Measurements from ENCODE around the gene CPT2.

Gene CPT2

GRCh38 chr1:53214376-53214940 lies 17.8 kb downstream of the CPT2 start:
- in situ Hi-C loops (cut with MboI; ENCODE audit: low sequenced_read_pairs): no loop called here

GRCh38 chr1:53218201-53218600 lies 21.6 kb downstream of the CPT2 start:
- in situ Hi-C loops (cut with MboI; ENCODE audit: low sequenced_read_pairs): no loop called here

- in situ Hi-C loops (cut with MboI; ENCODE audit: low sequenced_read_pairs): no loop called here
These were observed 23.1 kb downstream of the CPT2 start for GRCh38 chr1:53219711-53220110.

- in situ Hi-C loops (cut with MboI; ENCODE audit: low sequenced_read_pairs): no loop called here
These were observed 23.7 kb downstream of the CPT2 start, which contains the start of gene CZIB for GRCh38 chr1:53220171-53220961. Gene CZIB (minus strand): TSS chr1:53220634. CDS start chr1:53220575, 59 bp downstream.

- in situ Hi-C loops (cut with MboI; ENCODE audit: low sequenced_read_pairs): no loop called here
These were observed 24.3 kb downstream of the CPT2 start for GRCh38 chr1:53220962-53221286.

- in situ Hi-C loops (cut with MboI; ENCODE audit: low sequenced_read_pairs): no loop called here
These were observed 41.0 kb downstream of the CPT2 start for GRCh38 chr1:53237638-53238037.

GRCh38 chr1:53238197-53239155 lies 41.9 kb downstream of the CPT2 start, which contains the start of gene MAGOH:
Gene MAGOH (minus strand): TSS chr1:53238518. CDS start chr1:53238448, 70 bp downstream.
- in situ Hi-C loops (cut with MboI; ENCODE audit: low sequenced_read_pairs): no loop called here

- in situ Hi-C loops (cut with MboI; ENCODE audit: low sequenced_read_pairs): no loop called here
These were observed 45.2 kb downstream of the CPT2 start for GRCh38 chr1:53241828-53242227.

- in situ Hi-C loops (cut with MboI; ENCODE audit: low sequenced_read_pairs): no loop called here
These were observed 45.8 kb downstream of the CPT2 start for GRCh38 chr1:53242381-53242780.

- in situ Hi-C loops (cut with MboI; ENCODE audit: low sequenced_read_pairs): no loop called here
These were observed 47.5 kb downstream of the CPT2 start for GRCh38 chr1:53244141-53244540.

GRCh38 chr1:53246261-53247134 lies 49.9 kb downstream of the CPT2 start:
- in situ Hi-C loops (cut with MboI; ENCODE audit: low sequenced_read_pairs): no loop called here

- in situ Hi-C loops (cut with MboI; ENCODE audit: low sequenced_read_pairs): no loop called here
These were observed 53.1 kb downstream of the CPT2 start for GRCh38 chr1:53249706-53250105.

- in situ Hi-C loops (cut with MboI; ENCODE audit: low sequenced_read_pairs): no loop called here
These were observed 53.7 kb downstream of the CPT2 start for GRCh38 chr1:53250325-53250724.

GRCh38 chr1:53254011-53254640 lies 57.5 kb downstream of the CPT2 start:
- in situ Hi-C loops (cut with MboI; ENCODE audit: low sequenced_read_pairs): no loop called here

GRCh38 chr1:53255031-53255430 lies 58.4 kb downstream of the CPT2 start:
- in situ Hi-C loops (cut with MboI; ENCODE audit: low sequenced_read_pairs): no loop called here

GRCh38 chr1:53256511-53257453 lies 60.2 kb downstream of the CPT2 start:
- in situ Hi-C loops (cut with MboI; ENCODE audit: low sequenced_read_pairs): no loop called here

- in situ Hi-C loops (cut with MboI; ENCODE audit: low sequenced_read_pairs): no loop called here
These were observed 60.9 kb downstream of the CPT2 start for GRCh38 chr1:53257454-53258081.

- in situ Hi-C loops (cut with MboI; ENCODE audit: low sequenced_read_pairs): no loop called here
These were observed 61.6 kb downstream of the CPT2 start for GRCh38 chr1:53258216-53258615.

All from HL-60/S4 treated with retinoic acid at 250 ng/mL for 4 days and 3 days (cell line).